Measurements from ENCODE around the gene OSER1.

Gene OSER1

DNA sequence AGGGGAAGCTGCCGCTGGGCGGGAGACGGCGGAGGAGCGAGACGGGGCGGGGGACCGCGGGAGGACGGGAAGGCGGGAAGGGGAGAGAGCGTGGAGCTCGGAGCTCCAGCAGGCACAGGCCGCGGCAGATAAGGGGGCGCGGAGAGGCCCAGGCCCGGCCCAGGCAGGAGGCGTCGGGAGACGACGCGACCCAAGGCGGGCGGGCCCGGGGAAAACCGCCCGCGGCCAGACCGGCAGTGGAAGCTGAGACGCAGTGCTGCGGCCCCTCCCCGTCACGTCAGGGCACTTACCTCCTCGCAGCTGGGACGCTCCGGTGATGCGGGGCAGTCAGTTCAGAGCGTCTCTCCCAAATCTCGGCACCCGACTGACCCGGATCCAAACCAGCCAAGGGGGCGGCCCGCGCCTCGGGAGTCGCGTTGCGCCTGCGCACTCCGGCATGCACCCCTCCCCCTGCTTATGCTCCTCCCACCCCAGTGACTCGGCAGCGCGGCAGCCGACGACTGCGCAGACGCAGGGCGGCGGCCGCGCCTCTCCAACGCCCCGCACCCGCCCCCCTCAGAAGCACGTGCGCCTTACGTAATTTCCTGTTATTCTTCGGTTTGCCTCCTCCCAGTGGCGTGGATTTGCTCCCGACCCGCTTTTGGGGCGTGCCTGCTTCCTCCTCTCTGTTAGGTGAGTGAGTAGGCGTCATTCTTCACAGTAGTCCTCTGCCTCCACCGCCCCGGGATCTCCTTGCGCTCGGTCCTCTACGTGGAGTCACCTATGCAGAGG is at the start of gene OSER1 (continued):
- TF ChIP-seq, protein P1, sequence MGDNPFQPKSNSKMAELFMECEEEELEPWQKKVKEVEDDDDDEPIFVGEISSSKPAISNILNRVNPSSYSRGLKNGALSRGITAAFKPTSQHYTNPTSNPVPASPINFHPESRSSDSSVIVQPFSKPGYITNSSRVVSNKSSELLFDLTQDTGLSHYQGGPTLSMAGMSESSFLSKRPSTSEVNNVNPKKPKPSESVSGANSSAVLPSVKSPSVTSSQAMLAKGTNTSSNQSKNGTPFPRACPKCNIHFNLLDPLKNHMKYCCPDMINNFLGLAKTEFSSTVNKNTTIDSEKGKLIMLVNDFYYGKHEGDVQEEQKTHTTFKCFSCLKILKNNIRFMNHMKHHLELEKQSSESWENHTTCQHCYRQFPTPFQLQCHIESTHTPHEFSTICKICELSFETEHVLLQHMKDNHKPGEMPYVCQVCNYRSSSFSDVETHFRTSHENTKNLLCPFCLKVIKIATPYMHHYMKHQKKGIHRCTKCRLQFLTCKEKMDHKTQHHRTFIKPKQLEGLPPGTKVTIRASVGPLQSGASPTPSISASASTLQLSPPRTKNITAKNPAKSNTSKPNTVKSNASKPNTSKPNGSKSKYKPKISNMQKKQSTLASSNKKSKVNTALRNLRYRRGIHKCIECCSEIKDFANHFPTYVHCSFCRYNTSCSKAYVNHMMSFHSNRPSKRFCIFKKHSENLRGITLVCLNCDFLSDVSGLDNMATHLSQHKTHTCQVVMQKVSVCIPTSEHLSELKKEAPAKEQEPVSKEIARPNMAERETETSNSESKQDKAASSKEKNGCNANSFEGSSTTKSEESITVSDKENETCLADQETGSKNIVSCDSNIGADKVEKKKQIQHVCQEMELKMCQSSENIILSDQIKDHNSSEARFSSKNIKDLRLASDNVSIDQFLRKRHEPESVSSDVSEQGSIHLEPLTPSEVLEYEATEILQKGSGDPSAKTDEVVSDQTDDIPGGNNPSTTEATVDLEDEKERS (tag by site-specific recombination; IDR thresholded peaks at IDR 0.05) = no peak
- TF ChIP-seq, protein P2, sequence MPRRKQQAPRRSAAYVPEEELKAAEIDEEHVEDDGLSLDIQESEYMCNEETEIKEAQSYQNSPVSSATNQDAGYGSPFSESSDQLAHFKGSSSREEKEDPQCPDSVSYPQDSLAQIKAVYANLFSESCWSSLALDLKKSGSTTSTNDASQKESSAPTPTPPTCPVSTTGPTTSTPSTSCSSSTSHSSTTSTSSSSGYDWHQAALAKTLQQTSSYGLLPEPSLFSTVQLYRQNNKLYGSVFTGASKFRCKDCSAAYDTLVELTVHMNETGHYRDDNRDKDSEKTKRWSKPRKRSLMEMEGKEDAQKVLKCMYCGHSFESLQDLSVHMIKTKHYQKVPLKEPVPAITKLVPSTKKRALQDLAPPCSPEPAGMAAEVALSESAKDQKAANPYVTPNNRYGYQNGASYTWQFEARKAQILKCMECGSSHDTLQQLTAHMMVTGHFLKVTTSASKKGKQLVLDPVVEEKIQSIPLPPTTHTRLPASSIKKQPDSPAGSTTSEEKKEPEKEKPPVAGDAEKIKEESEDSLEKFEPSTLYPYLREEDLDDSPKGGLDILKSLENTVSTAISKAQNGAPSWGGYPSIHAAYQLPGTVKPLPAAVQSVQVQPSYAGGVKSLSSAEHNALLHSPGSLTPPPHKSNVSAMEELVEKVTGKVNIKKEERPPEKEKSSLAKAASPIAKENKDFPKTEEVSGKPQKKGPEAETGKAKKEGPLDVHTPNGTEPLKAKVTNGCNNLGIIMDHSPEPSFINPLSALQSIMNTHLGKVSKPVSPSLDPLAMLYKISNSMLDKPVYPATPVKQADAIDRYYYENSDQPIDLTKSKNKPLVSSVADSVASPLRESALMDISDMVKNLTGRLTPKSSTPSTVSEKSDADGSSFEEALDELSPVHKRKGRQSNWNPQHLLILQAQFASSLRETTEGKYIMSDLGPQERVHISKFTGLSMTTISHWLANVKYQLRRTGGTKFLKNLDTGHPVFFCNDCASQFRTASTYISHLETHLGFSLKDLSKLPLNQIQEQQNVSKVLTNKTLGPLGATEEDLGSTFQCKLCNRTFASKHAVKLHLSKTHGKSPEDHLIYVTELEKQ (tag by site-specific recombination; IDR thresholded peaks at IDR 0.05; ENCODE audit: borderline replicate concordance) = no peak; the same call in 1 of the 2 replicates
- TF ChIP-seq, protein P3, sequence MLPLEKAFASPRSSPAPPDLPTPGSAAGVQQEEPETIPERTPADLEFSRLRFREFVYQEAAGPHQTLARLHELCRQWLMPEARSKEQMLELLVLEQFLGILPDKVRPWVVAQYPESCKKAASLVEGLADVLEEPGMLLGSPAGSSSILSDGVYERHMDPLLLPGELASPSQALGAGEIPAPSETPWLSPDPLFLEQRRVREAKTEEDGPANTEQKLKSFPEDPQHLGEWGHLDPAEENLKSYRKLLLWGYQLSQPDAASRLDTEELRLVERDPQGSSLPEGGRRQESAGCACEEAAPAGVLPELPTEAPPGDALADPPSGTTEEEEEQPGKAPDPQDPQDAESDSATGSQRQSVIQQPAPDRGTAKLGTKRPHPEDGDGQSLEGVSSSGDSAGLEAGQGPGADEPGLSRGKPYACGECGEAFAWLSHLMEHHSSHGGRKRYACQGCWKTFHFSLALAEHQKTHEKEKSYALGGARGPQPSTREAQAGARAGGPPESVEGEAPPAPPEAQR (tag by site-specific recombination; IDR thresholded peaks at IDR 0.05) = no peak
- TF ChIP-seq SP2 (tag by site-specific recombination; IDR thresholded peaks at IDR 0.05) = peak; percentile 93
- TF ChIP-seq MZF1 (tag by site-specific recombination; IDR thresholded peaks at IDR 0.05; ENCODE audit: borderline replicate concordance) = no peak; the same call in 1 of the 2 replicates
- TF ChIP-seq ZNF692 (tag by site-specific recombination; IDR thresholded peaks at IDR 0.05) = no peak; the same call in 1 of the 2 replicates
- no peak for TF ChIP-seq ZNF549 (tag by site-specific recombination; IDR thresholded peaks at IDR 0.05)
- peak; percentile 82 for TF ChIP-seq ZEB2 (tag by site-specific recombination; IDR thresholded peaks at IDR 0.05)
- TF ChIP-seq ZNF660 (tag by site-specific recombination; IDR thresholded peaks at IDR 0.05) = peak; percentile 47
- peak; percentile 88 for TF ChIP-seq ZBTB17 (tag by site-specific recombination; IDR thresholded peaks at IDR 0.05)
- no peak for TF ChIP-seq ZNF571 (tag by site-specific recombination; IDR thresholded peaks at IDR 0.05)
- TF ChIP-seq SETDB1 (IDR thresholded peaks at IDR 0.05; ENCODE audit: insufficient read length, low read length) = no peak
- TF ChIP-seq ZNF529 (tag by site-specific recombination; IDR thresholded peaks at IDR 0.05; ENCODE audit: insufficient replicate concordance) = no peak
- no peak for TF ChIP-seq ZNF664 (tag by site-specific recombination; IDR thresholded peaks at IDR 0.05)
- no peak for TF ChIP-seq ZNF292 (tag by site-specific recombination; IDR thresholded peaks at IDR 0.05; ENCODE audit: borderline replicate concordance, low read depth)
- no peak for TF ChIP-seq ZNF350 (tag by site-specific recombination; IDR thresholded peaks at IDR 0.05)
- no peak for TF ChIP-seq ZNF221 (tag by site-specific recombination; IDR thresholded peaks at IDR 0.05; ENCODE audit: borderline replicate concordance)
- TF ChIP-seq ZNF624 (tag by site-specific recombination; IDR thresholded peaks at IDR 0.05) = no peak
- TF ChIP-seq, protein P4, sequence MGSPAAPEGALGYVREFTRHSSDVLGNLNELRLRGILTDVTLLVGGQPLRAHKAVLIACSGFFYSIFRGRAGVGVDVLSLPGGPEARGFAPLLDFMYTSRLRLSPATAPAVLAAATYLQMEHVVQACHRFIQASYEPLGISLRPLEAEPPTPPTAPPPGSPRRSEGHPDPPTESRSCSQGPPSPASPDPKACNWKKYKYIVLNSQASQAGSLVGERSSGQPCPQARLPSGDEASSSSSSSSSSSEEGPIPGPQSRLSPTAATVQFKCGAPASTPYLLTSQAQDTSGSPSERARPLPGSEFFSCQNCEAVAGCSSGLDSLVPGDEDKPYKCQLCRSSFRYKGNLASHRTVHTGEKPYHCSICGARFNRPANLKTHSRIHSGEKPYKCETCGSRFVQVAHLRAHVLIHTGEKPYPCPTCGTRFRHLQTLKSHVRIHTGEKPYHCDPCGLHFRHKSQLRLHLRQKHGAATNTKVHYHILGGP (tag by site-specific recombination; IDR thresholded peaks at IDR 0.05) = no peak
- no peak for TF ChIP-seq OVOL3 (tag by site-specific recombination; IDR thresholded peaks at IDR 0.05)
- TF ChIP-seq REST (tag by site-specific recombination; IDR thresholded peaks at IDR 0.05) = peak; percentile 70
- peak; percentile 54; the same call in 1 of the 2 replicates for TF ChIP-seq ZNF341 (tag by site-specific recombination; IDR thresholded peaks at IDR 0.05; ENCODE audit: low read depth)
- no peak for TF ChIP-seq ZNF138 (tag by site-specific recombination; IDR thresholded peaks at IDR 0.05; ENCODE audit: borderline replicate concordance)
- TF ChIP-seq FEZF1 (tag by site-specific recombination; IDR thresholded peaks at IDR 0.05) = no peak
- TF ChIP-seq HOXD13 (CRISPR knock-in tag; IDR thresholded peaks at IDR 0.05; ENCODE audit: borderline replicate concordance) = no peak

Data from HEK293 (cell line).